ENCODE data around the gene PEDS1. TPM values are rescaled to one million over a fixed set of nuclear protein-coding genes. Genes with fewer than 3 reads are reported as not detected.

Gene PEDS1
- total RNA-seq, 1 donor from 2014 or later = 29.9 TPM

GRCh38 chr20:50146732-50147662 is 6.5 kb downstream of the PEDS1 start:
- Mint-ChIP-seq H3K4me1 (ENCODE audit: unreplicated experiment) (peaks cover 44% of the 10 kb centered on the region), H3K9me3 (no peaks in the 10 kb centered on the region)

GRCh38 chr20:50146214-50146613 is 7.3 kb downstream of the PEDS1 start:
- no peaks in the 10 kb centered on the region for H3K27me3 Mint-ChIP-seq
- H3K4me1 Mint-ChIP-seq (ENCODE audit: unreplicated experiment) = peaks cover 37% of the 10 kb centered on the region
- peaks cover 19% of the 10 kb centered on the region for H3K36me3 Mint-ChIP-seq
- no peak for TF ChIP-seq CTCF (conservative IDR thresholded peaks at IDR 0.05)
- no peak for DNase-seq (ENCODE audit: extremely low spot score, unreplicated experiment)
- H3K27ac Mint-ChIP-seq = peak overlapping the region; percentile 86
- no peak overlapping the region for H3K4me3 Mint-ChIP-seq
- H3K9me3 Mint-ChIP-seq = no peaks in the 10 kb centered on the region

More at GRCh38 chr20:50146732-50147662, 6.5 kb downstream of the PEDS1 start:
- Mint-ChIP-seq H3K4me3 (peak overlapping the region; percentile 58), H3K36me3 (peaks cover 18% of the 10 kb centered on the region), H3K27me3 (no peaks in the 10 kb centered on the region), H3K27ac (peak overlapping the region; percentile 86)
- no peak for DNase-seq (ENCODE audit: extremely low spot score, unreplicated experiment)
- no peak for TF ChIP-seq CTCF (conservative IDR thresholded peaks at IDR 0.05)

- no peak for DNase-seq (ENCODE audit: extremely low spot score, unreplicated experiment)
- TF ChIP-seq CTCF (conservative IDR thresholded peaks at IDR 0.05) = no peak
- Mint-ChIP-seq H3K9me3 (no peaks in the 10 kb centered on the region), H3K27me3 (no peaks in the 10 kb centered on the region), H3K4me1 (ENCODE audit: unreplicated experiment) (peaks cover 33% of the 10 kb centered on the region), H3K4me3 (no peak overlapping the region), H3K27ac (no peak overlapping the region), H3K36me3 (peaks cover 20% of the 10 kb centered on the region)
These were observed 8.0 kb downstream of the PEDS1 start for GRCh38 chr20:50145566-50145965.

- Mint-ChIP-seq H3K4me3 (no peak overlapping the region), H3K4me1 (ENCODE audit: unreplicated experiment) (peaks cover 36% of the 10 kb centered on the region), H3K36me3 (peaks cover 28% of the 10 kb centered on the region), H3K9me3 (no peaks in the 10 kb centered on the region), H3K27me3 (no peaks in the 10 kb centered on the region), H3K27ac (peak overlapping the region; percentile 62)
- no peak for TF ChIP-seq CTCF (conservative IDR thresholded peaks at IDR 0.05)
- no peak for DNase-seq (ENCODE audit: extremely low spot score, unreplicated experiment)
These were observed 9.2 kb downstream of the PEDS1 start for GRCh38 chr20:50144362-50144761.

GRCh38 chr20:50142812-50143211 is 10.7 kb downstream of the PEDS1 start:
- Mint-ChIP-seq H3K4me1 (ENCODE audit: unreplicated experiment) (peaks cover 32% of the 10 kb centered on the region), H3K27ac (no peak overlapping the region), H3K4me3 (no peak overlapping the region), H3K27me3 (no peaks in the 10 kb centered on the region), H3K36me3 (peaks cover 28% of the 10 kb centered on the region), H3K9me3 (no peaks in the 10 kb centered on the region)
- DNase-seq (ENCODE audit: extremely low spot score, unreplicated experiment) = no peak
- TF ChIP-seq CTCF (conservative IDR thresholded peaks at IDR 0.05) = no peak

Data from type B pancreatic cell (in vitro differentiated cells).